ENCODE results near the gene PPFIBP1.
"Not testable (repeated sequence)": the region's sequence is repeated elsewhere in the genome, so short reads cannot be mapped to it uniquely, and the experiment has no call there.

- TF ChIP-seq CTCF (IDR thresholded peaks at IDR 0.05 in 8 of 11, conservative IDR thresholded peaks at IDR 0.05 in 3 of 11); POLR2A (IDR thresholded peaks at IDR 0.05): not testable (repeated sequence)
These were observed 57.8 kb downstream of the PPFIBP1 start for GRCh38 chr12:27581833-27582232.
